ENCODE measurements around the gene PARP9. TPM values are rescaled to one million over a fixed set of nuclear protein-coding genes. Genes with fewer than 3 reads are reported as not detected.
"Not testable (repeated sequence)": the region's sequence is repeated elsewhere in the genome, so short reads cannot be mapped to it uniquely, and the experiment has no call there.

Gene PARP9
- total RNA-seq, 4 donors from 2014 or later: 19.0 to 84.0 (median 26.1) TPM

DNA sequence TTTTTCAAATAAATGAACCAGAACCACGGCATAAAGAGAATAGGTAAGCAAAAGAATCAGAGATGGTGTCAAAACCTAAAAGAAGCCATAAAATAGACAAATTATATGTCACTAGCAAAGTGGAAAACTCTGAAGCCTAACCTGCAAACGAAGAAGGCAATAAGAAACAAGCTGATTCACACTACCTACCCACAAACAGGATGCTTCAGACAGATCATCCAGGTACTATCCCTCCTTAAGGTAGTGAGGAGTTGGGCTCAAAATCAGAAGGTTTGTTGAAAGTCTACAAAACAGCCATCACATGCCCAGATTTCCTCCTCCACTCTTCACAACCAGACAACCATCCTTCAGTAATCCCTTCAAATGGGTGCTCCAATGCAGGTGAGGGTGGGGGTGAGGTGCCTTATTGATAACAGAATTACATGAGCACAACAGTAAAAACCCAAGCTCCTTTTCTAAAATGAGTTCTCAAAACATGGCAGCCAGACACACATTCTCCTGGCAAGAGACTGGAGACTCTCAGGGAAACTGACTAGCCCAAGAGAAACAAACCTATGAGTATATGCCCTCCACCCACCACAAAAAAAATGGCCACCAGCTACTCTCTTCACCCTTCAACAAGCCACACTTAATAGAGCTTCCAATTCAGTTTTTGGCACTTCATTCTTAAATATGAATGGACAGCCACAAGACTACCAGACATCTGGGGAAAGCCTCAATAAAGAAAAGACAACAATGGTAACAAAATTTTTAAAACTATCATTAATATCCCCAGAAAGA lies 55.8 kb downstream of the PARP9 start:
- DNase-seq (ENCODE audit: low spot score) (no peak), ATAC-seq (ENCODE audit: low FRiP score) (no peak)
- TF ChIP-seq, protein P1, sequence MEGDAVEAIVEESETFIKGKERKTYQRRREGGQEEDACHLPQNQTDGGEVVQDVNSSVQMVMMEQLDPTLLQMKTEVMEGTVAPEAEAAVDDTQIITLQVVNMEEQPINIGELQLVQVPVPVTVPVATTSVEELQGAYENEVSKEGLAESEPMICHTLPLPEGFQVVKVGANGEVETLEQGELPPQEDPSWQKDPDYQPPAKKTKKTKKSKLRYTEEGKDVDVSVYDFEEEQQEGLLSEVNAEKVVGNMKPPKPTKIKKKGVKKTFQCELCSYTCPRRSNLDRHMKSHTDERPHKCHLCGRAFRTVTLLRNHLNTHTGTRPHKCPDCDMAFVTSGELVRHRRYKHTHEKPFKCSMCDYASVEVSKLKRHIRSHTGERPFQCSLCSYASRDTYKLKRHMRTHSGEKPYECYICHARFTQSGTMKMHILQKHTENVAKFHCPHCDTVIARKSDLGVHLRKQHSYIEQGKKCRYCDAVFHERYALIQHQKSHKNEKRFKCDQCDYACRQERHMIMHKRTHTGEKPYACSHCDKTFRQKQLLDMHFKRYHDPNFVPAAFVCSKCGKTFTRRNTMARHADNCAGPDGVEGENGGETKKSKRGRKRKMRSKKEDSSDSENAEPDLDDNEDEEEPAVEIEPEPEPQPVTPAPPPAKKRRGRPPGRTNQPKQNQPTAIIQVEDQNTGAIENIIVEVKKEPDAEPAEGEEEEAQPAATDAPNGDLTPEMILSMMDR (IDR thresholded peaks at IDR 0.05): no peak

DNA sequence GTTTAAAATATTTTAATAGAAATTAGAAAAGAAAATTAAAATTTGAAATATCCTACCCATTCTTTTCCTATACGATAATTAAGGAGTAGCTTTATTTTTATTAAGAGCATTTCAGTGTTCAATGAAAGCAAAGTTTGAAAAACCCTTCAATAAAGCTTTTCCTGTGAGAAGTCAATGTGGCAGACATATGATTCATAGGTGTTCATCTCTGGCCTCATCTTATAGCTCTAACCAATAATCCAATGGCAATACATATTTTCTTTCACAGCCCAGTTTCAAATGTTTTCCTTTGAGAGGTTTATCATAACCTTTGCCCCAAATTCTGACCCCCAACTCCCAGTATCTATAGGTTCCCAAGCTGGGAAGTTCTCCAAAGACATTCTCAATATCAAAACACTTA lies 57.6 kb downstream of the PARP9 start:
- TF ChIP-seq, protein P1 (IDR thresholded peaks at IDR 0.05): no peak
- no peak for DNase-seq (ENCODE audit: low spot score)
- no peak for ATAC-seq (ENCODE audit: low FRiP score)

DNA sequence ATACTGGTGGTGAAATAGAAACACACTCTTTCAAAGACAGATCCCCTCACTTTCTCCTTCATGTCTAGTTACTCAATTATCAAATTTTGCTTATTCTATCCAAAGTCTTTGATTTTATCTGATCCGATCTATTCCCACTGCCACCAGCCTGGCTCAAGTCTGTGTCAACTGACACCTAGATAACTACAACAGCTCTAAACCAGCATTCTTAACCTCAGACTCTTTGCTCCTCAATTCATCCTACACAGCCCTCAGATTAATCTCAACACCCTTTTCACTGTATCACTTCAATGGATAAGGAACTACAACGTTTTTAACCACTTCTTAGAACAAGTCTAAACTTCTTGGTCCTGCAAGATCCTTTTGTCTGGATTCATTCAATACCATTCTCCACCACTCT lies 58.4 kb downstream of the PARP9 start:
- no peak for ATAC-seq (ENCODE audit: low FRiP score)
- no peak for DNase-seq (ENCODE audit: low spot score)
- TF ChIP-seq, protein P1 (IDR thresholded peaks at IDR 0.05): no peak

DNA sequence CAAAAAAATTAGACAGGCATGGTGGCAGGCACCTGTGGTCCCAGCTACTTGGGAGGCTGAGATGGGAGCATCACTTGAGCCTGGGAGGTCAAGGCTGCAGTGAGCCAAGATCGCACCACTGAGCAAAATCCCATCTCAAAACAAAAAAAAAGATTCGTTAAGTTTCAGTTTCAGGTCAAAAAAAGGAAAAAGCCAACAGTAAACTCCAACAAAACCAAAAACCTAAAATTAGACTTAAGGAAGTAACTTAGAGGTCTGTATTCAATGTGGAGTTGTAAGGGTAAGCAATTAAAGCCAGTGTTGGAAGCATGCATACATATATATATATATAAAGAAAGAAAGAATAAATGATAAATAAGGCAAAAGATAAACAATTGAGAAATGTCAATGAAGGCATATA lies 61.2 kb downstream of the PARP9 start:
- ATAC-seq (ENCODE audit: low FRiP score) (no peak), DNase-seq (ENCODE audit: low spot score) (no peak)
- TF ChIP-seq, protein P1 (IDR thresholded peaks at IDR 0.05): no peak

DNA sequence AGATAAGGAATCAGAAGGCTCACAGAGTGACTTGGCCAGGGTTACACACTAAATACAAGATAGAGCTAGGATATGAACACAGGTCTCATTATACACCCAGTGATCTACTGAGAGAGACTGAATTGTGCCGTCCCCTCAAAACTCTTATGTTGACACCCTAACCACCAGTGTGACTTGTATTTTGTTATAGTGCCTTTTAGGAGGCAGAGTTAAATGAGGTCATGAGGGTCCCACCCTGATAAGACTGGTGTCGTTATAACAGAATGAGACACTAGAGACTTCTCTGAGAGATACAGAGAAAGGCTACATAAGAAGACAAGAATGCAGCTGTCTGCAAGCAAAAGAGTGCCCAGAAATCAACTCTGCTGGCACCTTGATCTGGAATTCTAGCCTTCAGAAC lies 62.0 kb downstream of the PARP9 start:
- DNase-seq (ENCODE audit: low spot score) (no peak), ATAC-seq (ENCODE audit: low FRiP score) (no peak)

DNA sequence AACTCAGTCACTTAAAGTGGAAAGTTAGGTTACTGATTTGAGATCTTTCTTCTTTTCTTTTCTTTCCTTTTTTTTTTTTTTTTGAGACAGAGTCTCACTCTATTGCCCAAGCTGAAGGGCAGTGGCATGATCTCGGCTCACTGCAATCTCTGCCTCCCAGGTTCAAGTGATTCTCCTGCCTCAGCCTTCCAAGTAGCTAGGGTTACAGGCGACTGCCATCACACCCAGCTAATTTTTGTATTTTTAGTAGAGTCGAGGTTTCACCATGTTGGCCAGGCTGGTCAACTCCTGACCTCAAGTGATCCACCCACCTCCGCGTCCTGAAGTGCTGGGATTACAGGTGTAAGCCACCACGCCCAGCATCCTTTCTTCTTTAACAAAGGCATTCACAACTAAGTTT lies 63.1 kb downstream of the PARP9 start:
- ATAC-seq (ENCODE audit: low FRiP score); DNase-seq (ENCODE audit: low spot score): not testable (repeated sequence)

More for the DNA sequence above, 62.0 kb downstream of the PARP9 start:
- TF ChIP-seq, protein P1 (IDR thresholded peaks at IDR 0.05): no peak

DNA sequence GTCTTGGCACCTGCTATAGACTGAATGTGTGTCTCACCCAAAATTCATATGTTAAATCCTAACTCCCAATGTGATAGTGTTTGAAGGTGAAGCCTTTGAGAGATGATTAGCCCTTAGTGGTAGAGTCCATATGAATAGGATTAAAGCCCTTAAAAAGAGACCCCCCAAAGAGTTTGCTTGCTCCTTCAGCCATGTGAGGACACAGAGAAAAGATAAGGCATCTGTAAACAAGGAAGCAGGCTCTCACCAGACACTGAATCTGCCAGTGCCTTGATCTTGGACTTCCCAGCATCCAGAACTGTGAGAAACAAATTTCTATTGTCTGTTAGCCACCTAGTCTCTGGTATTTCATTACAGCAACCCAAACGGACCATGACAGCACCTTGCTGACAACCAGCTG lies 65.9 kb downstream of the PARP9 start:
- no peak for ATAC-seq (ENCODE audit: low FRiP score)
- TF ChIP-seq, protein P1 (IDR thresholded peaks at IDR 0.05): no peak
- DNase-seq (ENCODE audit: low spot score): no peak

All from omental fat pad (tissue), 4 donors.